NCI-H1436 (cell line): ENCODE measurements around the gene ZNF678.
"Not testable (repeated sequence)": the region's sequence is repeated elsewhere in the genome, so short reads cannot be mapped to it uniquely, and the experiment has no call there.

Experiments used
- DNase-seq: peaks from one replicate; lab custom pipeline; 2025; lab: John Stamatoyannopoulos, UW

ZNF678 gene

DNA sequence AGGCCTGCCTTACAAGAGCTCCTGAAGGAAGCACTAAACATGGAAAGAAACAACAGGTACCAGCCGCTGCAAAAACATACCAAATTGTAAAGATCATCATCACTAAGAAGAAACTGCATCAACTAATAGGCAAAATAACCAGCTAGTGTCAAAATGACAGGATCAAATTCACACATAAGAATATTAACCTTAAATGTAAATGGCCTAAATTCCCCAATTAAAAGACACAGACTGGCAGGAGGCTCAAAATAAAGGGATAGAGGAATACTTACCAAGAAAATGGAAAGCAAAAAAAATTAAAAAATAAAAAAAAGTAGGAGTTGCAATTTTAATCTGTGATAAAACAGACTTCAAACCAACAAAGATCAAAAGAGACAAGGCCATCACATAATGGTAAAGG is 11.5 kb upstream of the ZNF678 start:
- not testable (repeated sequence) for DNase-seq

- DNase-seq, result no peak
These were observed 7.1 kb upstream of the ZNF678 start for GRCh38 chr1:227556288-227556687.

DNA sequence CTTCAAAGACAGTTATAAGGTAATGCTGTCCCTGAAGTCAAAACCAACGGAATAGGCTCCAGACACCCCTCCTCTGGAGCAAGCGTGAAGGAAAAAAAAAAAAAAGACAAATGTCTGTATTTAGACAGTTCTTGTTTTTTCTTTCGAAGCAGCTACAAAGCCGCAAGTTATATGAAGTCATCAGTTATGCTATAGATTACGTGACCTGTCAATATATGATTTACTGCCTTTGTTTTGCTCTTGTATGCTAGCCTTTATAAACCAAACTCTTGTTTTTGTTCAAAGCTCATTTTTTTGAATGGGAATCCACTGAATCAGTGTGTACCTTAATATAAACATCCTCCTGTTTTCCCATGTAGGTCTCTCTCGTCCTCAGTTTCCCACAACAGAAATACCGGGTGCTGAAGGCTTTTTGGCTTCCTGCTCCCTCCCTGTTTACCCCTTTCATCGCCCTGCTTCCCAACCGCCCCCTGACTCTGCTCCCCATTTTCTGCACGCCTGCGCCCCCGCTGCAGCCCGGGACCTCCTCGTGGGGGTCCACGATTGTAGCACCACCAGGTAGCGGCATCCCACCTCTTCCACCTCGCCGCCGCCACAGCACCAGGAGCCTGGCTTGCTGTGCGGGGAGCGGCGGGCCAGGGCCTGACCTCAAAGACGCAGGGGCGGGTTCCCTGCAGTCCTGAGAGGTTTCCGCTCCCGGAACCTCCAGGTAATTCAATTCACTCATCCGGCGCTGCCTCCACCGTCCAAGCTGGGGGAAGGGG is 5.2 kb upstream of the ZNF678 start:
- DNase-seq, result no peak

- no peak for DNase-seq
These were observed 4.6 kb upstream of the ZNF678 start for GRCh38 chr1:227558732-227559262.

DNA sequence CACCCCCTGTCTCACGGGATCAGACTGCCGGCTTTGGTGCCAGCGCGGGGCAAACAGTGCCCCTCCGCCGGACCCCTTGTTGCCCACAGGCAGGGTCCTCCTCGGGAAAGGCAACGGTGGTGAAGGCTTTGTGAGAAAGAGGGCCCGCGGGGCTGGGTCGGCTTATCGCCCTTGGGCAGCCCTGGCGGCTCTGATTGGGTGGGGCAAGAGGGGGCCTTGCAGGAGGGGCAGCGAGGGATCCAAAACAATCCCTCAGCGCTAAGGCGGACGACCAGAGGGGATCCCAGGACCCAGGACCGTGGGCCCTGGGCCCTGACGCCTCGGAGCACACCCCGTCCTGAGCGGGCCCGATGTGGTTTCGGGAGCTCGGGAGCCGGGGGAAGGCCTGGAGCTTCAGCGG is 3.9 kb upstream of the ZNF678 start:
- no peak for DNase-seq

DNA sequence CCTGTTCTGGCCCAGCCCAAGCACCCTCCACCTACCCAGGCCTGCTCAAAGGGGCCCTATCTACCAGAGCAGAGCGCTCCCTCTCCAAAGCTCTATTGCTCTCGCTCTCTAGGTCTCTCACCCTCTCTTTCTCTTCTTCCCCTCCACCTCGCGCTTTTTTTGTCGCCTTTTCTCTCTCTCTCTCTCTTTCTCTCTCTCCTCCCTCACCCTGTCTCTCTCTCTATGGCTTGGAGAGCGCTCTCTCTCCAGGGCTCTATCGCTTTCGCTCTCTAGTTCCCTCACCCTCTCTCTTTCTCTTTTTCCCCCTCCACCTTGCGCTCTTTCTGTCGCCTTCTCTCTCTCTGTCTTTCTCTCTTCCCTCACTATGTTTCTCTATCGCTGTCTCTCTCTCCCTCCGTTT is 3.4 kb upstream of the ZNF678 start:
- DNase-seq, result no peak

DNA sequence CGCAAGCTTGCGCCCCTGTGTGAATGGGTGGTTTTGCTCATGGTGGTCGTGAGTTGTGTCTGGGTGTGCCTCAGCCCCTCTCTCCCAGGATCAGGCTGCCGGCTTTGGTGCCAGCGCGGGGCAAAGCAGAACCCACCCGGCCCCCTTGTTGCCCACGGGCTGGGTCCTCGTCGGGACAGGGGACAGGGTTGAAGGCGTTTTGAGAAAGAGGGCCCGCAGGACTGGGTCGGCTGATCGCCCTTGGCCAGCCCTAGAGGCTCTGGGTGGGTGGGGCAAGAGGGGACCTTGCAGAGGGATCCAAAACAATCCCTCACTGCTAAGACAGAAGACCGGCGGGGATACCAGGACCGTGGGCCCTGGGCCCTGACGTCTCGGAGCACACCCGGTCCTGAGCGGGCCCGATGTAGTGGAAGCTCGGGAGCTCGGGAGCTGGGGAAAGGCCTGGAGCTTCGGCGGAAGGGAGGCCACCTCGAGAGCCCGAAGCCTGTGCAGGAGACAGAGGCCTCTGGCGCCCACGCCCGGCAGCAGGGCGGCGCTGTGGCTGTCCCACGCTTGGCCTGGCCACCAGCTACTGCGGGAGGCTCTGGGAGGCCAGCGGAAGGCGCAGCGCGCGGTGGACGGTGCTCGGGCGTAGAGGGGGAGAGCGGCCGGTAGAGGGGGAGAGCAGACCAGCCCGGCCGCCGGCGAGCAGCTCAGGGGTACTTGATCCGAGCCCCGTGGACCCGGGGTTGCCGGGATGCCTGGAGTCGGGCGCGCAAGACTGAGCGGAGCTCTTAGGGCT is 2.8 kb upstream of the ZNF678 start:
- DNase-seq, result no peak

GRCh38 chr1:227561241-227561907 is 2.0 kb upstream of the ZNF678 start:
- DNase-seq, result no peak

DNA sequence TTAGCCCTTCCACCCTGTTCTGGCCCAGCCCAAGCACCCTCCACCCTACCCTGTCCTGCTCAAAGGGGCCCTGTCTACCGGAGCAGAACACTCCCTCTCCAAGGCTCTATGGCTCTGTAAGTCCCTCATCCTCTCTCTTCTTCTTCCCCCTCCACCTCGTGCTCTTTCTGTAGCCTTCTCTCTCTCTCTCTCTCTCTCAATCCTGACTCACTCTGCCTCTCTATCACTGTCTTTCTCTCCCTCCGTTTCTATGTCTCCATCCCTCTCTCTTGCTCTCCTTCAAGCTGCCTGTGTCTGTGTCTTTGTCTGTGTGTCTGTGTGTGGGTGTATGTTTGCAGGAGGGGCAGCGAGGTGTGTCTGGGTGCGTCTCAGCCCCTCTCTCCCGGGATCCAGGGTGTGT is 1.3 kb upstream of the ZNF678 start:
- no peak for DNase-seq

GRCh38 chr1:227562933-227563323 is 428 bp upstream of the ZNF678 start:
- no peak for DNase-seq

- no peak for DNase-seq
These were observed 3.9 kb downstream of the ZNF678 start for GRCh38 chr1:227567256-227567655.

- DNase-seq, result no peak
These were observed 5.2 kb downstream of the ZNF678 start for GRCh38 chr1:227568593-227568992.

DNA sequence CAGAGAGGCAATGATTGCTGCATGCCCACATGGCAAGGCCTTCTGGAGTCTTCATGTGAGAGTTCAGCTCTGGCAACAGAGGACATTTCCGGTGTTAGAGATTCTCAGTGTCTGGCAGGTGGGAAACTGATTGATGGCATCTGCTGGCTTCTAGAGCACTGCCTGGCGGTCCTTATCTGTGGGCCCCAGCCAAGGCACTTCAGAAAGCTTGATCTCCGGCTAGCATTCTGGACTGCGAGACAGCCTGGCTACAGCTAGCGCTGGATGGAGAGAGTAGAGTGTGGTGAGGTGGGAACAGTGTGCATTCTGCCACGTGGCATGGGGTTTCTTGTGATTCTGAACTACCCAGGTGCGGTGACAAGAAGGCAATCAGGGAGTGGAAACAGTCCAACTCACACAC is 9.4 kb downstream of the ZNF678 start:
- no peak for DNase-seq

GRCh38 chr1:227574926-227575325 is 11.6 kb downstream of the ZNF678 start:
- no peak for DNase-seq

GRCh38 chr1:227576189-227576588 is 12.8 kb downstream of the ZNF678 start:
- no peak for DNase-seq

DNA sequence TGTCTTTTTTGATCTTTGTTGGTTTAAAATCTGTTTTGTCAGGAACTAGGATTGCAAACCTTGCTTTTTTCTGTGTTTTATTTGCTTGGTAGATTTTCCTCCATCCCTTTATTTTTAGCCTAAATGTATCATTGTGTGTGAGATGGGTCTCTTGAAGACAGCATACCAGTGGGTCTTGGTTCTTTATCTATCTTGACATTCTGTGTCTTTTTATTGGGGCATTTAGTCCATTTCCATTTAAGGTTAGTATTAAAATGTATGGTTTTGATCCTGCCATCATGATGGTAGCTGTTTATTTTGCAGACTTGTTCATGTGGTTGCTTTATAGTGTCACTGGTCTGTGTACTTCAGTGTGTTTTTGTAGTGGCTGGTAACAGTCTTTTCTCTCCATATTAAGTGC is 14.1 kb downstream of the ZNF678 start:
- no peak for DNase-seq

DNA sequence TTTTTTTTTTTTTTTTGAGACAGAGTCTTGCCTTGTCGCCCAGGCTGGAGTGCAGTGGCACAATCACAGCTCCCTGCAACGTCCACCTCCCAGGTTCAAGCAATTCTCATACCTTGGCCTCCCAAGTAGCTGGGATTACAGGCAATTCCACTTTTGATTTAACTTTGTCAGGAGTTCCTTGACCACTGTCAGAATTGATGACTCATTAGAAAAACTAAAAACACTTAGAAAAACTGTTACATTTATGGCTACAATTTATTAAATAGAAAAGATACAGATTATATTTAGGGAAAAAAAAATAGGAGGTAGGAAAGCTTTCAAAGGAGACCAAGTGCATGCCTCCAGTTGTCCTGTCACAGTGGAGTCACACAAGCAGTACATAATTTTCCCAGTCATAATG is 20.0 kb downstream of the ZNF678 start:
- no peak for DNase-seq

- DNase-seq, result no peak
These were observed 23.4 kb downstream of the ZNF678 start for GRCh38 chr1:227586733-227587132.

DNA sequence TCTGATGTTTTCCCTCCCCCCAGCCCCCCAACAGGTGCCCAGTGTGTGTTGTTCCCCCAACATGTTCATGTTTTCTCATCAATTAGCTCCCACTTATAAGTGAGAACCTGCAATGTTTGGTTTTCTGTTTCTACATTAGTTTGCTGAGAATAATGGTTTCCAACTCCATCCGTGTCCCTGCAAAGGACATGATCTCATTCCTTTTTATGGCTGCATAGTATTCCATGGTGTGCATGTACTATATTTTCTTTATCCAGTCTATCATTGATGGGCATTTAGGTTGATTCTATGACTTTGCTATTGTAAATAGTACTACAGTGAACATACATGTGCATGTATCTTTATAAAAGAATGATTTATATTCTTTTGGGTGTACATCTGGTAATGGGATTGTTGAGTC is 24.6 kb downstream of the ZNF678 start:
- no peak for DNase-seq

DNA sequence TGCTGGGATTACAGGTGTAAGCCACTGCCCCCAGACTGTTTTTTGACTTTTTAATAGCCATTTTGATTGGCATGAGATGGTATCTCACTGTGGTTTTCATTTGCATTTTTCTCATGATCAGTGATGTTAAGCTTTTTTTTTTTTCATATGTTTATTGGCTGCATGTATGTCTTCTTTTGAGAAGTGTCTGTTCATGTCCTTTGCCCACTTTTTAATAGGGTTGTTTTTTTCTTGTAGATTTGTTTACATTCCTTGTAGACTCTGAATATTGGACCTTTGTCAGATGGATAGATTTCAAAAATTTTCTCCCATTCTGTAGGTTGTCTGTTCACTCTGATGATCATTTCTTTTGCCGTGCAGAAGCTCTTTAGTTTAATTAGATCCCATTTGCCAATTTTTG is 25.4 kb downstream of the ZNF678 start:
- DNase-seq, result not testable (repeated sequence)

DNA sequence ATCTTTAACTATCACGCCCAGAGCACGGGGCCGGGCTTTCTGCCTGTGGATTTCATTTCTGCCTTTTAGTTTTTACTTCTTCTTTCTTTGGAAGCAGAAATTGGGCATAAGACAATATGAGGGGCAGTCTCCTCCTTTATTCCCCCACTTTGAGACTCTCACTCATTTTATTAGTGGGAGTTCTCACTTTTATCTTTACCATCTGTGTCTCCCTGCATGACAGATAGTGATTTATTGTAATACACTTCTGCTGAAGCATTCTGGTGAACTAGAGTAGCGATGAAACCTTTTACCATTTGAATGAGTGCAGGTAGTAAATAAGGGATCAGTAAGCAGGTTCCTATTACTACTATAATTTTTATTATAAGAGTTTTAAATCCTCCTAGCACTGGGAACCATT is 26.4 kb downstream of the ZNF678 start:
- DNase-seq, result not testable (repeated sequence)

- not testable (repeated sequence) for DNase-seq
These were observed 32.9 kb downstream of the ZNF678 start for GRCh38 chr1:227596222-227596621.

DNA sequence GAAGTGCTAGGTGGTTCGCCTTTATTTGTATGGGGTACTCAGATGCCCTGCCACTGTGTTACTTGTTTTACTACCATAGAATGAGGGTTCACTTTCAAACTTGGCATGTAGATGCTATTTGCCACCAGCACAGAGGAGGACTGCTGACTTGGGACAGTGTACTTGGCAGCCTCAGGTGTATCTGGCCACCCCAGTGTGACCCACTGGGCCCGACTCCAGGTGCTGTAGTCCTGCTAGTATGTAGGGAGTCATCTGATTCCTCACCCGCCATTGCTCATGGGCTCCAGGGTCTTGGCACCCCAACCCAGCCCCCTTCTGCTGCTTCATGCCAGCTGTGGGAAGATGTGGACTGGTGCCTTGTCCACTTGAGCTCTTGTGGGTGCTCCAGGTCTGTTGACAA is 40.0 kb downstream of the ZNF678 start:
- DNase-seq, result no peak
